Globus pallidus (tissue), 1 donor: ENCODE data around the gene ZFP3.
A peak's percentile ranks its signal among the peaks of the same experiment; 100 is the strongest.
"Not testable (repeated sequence)": the region's sequence is repeated elsewhere in the genome, so short reads cannot be mapped to it uniquely, and the experiment has no call there.

Source experiments
- DNase-seq: peaks from one replicate; pipeline ENCODE4 v3.0.0-alpha.2; 2015; ENCODE audit warnings: low spot score

ZFP3 gene

DNA sequence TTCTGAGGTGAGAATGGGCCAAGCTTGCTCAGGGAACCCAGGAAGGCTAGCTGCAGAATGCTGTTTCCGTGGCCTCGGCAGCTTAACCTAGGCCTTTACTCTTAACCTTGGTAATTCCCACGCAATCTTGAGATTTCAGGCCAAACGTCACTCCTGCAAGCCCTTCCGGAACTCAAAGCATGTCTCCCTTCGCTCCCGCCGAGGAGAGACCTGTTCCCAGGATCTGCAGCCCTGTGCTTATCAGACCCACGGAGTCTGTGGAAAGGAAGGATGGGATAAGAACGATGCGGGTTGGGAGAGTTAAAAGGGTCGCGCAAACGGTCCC, 524 bp upstream of the ZFP3 start:
- DNase-seq = no peak

DNA sequence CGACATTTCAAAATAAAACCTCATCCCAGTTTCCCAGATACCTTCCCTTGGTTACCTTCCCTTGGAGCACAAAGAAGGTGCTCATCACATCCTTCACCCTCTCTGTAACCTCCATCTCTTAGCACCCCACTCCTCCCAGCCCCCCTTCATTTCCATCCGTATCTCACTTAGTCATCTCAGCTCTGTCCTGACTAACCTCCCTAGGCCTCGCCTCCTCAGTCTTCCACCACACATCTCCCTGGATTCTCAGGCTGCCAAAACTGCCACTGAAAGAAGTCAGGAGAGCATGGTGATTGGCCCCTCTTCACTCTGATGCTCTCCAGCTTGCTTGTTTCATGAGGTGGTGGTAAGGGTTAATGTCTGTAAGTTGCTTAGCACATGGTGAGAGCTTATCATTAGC, 2.3 kb downstream of the ZFP3 start:
- no peak for DNase-seq

DNA sequence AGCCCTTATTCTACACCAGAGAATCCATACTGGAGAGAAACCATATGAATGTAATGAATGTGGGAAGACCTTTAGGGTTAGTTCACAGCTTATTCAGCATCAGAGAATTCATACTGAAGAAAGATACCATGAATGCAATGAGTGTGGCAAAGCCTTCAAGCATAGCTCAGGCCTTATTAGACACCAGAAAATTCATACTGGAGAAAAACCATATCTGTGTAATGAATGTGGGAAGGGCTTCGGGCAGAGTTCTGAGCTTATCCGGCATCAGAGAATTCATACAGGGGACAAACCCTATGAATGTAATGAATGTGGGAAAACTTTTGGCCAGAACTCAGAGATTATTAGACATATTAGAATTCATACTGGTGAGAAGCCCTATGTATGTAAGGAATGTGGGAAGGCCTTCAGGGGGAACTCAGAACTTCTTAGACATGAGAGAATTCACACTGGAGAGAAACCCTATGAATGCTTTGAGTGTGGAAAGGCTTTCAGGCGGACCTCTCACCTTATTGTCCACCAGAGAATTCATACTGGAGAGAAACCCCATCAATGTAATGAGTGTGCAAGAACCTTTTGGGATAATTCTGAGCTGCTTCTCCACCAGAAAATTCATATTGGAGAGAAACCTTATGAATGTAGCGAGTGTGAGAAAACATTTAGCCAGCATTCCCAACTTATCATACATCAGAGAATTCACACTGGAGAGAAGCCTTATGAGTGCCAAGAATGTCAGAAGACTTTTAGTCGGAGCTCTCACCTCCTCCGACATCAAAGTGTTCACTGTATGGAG, 14.1 kb downstream of the ZFP3 start:
- DNase-seq = no peak

DNA sequence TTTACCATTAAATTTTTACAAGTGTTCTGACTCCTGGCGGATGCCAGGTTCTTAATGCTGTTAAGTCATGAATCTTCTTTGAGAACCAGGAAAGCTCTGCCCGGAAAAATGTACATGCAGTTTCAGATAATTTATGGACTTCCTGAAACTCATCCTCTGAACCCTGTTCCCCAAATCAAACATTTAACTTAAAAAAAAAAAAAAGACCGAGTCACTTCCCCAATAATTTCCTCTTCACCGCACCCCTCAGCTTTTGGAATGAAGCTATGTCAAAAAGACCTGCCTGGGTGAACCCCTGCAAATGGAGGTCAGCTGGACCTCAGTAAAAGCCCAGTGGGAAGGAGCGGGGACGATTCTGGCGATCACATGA, 18.4 kb downstream of the ZFP3 start:
- DNase-seq = no peak

DNA sequence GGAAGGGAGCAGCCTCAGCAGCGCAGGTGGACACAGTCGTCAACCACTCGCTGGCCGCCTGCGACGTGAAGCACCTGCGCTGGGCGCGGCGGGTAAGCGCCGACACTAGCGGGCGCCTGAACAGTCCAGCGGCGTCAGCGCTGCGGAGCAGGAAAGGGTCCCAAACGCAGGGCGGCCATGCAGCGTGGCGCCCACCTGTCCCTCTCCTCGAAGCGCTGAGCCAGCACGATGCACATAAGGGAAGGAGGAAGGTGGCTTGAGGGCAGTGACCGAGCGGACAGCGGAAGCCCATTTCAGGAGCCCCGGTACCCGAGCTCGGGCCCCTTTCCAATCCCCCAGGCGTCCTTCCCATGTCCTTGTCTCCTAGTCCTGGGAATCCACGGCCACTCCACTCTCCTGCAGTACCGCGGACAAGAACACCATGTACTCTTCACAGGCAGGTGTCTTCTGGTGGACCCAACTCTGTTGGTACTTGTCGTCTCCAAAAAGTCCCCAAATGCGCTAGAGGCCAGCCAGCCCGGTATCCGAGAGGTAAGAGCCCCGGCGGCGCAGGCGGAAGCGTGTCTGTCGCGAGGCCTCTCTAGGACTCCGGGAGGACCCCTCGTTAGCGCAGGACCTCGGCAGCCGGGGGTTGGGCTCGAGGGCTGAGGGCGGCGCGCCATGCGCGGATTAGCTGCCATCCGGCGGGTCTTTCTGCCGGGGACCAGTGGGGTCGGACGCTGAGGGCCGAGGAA, 19.0 kb downstream of the ZFP3 start:
- DNase-seq = peak; percentile 21

DNA sequence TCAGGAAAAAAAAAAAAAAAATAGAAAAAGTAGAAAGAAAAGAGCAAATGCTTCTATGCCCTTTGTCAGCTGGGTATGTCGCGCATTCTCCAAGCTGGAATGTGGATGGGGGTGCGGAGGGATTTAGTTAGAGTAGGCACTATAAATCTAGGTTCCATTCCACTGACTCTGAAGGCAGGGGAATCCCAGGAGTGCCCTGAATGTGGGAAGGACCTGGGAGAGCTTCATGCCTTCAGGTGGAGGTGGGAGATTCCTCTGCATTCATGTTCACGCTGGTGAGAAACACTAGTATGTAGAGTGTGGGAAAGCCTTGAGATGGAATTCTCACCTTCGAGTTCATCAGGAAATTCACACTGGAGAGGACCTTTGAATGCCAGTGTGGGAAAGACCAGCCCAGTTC, 21.0 kb downstream of the ZFP3 start:
- DNase-seq = no peak

DNA sequence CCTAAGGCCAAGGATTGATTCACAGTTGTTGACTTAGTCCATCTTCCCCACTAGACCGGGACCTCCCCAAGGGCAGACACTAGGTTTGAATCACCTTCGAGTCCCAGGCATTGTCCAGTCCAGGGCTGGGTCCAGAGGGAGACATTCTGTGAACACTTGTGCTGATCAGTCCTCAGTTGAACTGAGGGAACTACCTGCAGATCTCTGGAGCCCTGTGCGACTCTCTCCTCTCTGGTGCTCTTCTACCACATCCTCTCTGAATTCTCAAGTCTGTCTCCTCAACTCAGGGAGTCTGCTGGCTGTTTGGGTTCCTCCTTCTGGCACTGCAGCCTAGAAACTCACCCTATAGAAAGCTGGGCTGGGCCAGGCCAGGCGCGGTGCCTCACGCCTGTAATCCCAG, 22.6 kb downstream of the ZFP3 start:
- DNase-seq = no peak

DNA sequence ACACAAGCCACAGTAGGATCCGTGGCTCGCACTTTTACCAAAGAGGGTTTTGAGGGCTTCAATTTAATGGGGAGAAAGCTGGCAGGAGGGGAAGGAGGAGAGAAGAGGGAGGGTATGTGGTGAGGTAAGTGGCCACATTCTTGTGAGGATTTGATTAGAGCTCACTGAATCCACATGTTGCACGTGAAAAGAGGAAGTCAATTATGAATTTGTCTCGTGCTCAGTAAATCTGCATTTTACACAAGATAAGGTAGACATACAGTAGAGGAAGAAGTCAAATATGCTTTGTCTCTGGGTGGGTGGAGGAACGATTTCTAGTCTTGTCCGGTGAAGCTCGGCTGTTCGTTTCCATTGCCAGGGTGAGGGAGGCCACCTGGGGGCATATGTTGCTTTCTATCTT, 32.5 kb downstream of the ZFP3 start:
- no peak for DNase-seq

DNA sequence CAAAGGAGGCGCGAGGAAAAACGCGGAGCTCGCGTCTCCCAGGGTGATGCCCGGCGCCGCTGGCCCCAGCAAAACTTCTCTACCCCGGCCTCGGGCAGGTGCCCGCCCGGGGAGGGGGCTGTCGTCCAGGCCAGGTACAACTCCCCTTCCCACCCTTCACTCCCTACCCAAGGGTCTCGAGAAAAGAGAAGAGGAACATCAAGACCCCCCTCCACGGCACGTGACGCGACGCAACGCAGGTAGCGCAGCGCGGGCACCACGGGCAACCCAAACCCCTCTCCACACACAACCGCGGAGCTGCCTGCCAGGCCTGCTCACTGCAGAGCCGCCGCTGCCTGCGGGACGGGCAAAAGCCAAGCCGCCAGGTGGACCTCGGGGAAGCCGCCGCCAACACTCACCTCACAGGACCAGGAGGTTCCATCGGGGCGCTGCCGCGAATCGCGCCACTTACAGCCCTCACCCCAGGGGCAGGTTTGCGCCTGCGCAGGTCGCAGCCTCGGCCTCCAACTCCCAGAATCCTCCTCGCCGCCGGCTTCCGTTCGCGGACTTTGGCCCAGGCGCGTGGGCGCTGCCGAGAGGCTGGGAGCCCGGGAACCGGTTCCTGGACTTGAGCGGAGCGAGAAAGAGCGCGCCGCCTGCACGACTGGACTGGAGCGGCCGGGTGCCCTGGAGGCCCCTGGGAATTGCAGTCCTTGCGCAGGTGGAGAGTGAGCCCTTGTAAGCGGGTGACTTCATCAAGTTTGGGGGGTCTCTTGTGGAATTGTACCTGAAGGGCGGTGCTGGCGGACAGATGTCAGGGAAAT, 33.3 kb downstream of the ZFP3 start, which contains the start of gene ZNF232:
TSS of gene ZNF232 (minus strand) at position 477 of the 803 bp plus-strand sequence. CDS start at position 421, 56 bp downstream.
- DNase-seq = peak; percentile 91

DNA sequence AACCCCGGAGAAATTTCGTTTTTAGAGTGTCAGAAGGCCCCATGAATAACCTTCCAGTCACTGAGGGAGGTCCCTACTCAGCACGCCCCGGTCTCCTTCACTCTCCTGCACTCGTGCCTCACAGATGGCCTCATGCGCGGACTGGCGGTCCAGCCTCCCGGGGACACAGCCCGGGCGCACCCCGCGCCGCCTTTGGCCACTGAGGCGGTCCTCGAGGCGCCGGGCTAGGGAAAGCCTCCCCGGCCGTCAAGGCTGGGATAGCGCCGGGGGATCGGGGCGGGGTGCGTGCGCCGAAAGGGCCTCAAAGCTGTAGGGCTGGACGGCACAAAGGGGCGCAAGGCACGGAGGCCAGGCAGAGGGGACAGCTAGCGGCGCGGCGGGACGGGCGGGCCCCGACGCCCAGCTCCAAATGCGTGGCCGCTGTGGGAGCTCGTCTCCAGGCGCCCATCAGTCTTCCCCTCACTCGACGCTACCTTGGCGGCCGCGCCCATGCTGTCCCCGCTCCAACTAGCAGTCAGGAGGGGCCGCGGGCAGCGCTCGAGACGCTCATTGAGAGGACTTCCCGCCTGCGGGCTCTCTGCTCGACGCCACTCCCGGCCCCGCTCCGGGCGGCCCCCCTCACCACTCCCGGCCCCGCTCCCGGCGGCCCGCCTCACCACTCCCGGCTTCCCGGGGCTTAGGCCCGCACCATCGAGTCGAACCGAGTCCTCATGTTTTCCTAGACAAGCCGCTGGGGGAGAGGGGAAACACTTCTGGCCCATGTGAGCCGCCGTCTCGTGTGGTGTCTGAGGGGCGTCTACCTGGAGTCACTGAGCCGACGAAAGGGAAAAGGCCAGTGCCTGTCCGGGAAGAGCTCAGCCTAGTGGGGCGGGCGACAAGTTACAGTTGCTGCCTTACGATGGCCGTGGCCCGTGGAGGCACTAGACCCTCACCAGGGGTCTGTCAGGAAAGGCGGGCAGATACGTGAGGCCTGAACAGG, 37.7 kb downstream of the ZFP3 start, which contains the start of gene USP6:
TSS of gene USP6 (plus strand) at position 360 of the 979 bp plus-strand sequence. CDS start 14,336 bp downstream, outside the sequence.
- no peak for DNase-seq

DNA sequence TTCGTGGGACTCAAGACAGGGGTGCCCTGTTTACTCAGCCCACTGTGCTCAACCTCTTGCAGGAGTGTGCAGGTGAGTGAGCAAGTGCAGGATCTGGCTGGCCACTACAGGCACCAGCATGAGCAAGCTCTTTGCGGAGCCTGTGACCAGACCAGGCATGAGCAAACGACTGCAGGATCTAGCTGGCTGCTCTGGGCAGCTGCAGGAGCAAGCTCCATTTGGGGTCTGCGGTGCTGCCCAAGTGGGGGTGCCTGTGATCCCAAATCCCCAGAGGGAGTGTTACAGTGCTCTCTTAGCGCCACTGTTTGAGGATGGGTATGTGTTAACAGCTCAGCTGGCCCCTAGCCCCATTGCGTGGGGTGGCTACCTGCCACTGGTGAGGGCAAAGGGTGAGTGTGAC, 40.0 kb downstream of the ZFP3 start:
- no peak for DNase-seq

DNA sequence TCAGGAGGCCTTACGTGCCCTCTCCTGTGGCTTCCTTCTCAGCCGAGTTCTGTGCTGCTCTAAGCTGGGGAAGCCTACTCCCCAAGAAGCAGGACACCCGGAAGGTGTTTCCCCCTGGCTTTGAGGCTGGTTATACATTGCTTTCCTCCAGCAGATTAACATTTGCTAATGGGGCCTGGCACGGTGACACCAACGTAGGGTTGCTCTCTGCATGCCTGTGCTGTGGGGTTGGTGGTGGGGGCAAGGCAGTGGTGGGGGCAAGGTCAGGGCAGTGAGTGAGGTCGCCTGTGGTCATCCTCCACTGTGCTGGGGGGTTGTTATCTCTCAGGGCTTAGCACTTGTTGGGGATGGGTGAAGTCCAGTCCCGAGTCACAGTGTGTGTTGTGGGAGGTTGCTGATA, 41.8 kb downstream of the ZFP3 start:
- no peak for DNase-seq

DNA sequence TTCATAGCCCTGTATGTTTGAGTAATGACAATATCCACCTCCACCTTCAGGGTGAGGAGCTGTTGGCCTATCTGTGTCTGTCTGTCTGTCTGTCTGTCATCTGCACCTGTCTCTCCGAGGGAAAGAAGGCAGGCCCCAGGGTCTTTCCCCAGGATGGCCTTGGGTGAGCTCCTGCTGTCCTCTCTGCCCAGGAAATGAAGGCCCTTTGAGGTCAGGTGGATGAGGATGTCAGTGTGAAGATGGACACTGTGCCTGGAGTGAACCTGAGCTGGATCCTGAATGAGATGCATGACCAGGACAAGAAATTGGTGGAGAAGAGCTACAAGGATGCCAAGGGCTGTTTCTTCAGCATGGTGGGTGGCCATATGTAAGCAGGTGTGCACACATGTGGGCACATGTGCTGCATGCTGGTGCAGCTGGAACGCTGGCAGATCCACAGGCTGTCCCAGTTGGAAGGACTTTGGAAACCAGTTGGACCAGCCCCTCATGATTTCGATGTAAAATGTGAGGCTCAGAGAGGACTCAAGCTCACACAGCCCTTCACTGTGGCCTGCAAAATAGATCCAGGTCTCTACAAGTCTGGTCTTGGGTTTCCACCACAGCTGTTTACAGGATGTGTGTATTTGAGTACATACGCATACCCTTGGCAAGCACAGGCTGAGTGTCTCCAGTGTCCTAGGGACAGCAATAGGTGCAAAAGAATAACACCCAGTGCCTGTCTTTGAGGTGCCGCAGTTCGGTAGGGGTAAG, 42.3 kb downstream of the ZFP3 start:
- not testable (repeated sequence) for DNase-seq

DNA sequence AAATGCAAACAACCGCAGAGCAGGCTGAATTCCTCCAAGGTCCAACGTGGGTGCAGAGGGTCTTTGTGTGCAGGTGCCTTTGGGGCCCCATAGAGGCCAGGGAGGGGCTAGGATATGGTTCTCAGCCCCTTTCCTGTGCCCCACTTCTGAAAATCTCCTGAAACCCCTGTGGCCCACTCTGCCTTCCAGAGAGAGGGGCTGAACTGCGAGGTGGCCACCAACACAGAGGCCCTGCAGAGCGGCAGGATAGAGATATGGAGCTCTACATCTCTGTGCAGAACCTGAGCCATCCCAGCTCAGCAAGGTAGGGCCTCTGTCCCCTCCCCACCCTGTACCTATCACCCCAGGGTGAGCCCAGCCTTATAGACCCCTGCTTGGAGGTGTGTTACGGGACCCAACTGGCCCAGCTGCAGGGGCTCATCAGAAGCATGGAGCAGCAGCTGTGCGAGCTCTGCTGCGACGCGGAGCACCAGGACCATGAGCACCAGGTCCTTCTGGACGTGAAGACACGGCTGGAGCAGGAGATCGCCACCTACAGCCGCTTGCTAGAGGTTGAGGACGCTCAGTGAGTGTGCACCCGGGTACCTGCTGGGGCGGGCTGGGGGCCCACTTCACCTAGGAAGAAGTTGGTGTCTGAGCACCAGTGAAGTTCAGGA, 43.0 kb downstream of the ZFP3 start:
- no peak for DNase-seq

DNA sequence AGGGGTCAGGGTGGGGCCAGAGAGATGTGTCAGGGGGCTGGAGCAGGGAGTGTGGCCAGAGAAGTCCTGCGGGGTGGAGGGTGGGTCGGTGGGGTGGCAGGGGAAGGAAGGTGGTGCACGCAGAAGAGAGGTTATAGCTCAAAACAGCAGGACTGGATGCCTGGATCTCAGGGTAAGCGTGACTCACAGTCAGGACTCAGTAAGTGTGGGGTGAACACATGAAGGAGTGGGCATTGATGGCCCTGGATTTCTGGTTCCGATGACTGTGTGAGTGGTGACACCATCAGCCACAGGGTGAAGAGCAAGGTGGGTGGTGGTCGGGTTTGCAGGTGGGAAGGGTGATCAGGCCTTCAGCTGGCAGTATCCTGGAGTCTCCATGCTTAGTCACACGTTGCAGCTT, 43.8 kb downstream of the ZFP3 start:
- DNase-seq = not testable (repeated sequence)

DNA sequence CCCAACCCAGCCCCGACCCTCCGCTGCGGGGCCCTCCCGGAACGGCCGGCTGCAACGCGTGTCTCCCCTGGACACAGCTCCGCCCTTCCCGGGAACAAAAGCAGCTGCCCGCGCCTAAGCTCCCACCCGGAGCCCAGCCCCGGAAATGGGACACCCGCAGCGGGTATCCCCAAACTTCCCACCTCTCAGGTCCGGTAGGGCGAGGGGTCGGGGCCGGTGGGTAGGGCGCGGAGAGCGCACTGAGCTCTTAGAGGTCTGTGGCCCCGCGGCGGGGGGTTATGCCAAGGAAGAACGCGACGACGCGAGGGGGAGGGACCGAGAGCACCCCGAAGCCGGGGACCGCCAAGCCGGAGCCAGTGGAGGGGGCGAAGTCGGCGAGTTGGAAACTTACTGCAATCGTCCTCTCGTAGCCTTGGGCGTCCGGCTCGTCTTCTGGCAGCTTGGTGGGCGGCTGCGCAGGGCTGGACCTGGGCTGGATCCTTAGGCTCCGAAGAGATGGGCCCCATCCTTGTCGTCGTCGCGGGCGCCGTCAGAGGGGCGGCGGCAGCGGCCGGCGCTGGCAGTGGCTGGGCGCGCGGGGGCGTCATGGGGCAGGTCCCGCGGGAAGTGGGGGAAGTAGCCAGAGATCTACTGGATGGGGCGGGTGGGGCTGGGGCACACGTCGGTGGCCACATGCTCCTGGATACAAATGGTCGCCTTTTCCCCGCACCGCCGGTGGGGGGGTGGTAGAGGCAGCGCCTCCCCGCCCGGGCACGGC, 44.5 kb downstream of the ZFP3 start:
- peak; percentile 43 for DNase-seq

DNA sequence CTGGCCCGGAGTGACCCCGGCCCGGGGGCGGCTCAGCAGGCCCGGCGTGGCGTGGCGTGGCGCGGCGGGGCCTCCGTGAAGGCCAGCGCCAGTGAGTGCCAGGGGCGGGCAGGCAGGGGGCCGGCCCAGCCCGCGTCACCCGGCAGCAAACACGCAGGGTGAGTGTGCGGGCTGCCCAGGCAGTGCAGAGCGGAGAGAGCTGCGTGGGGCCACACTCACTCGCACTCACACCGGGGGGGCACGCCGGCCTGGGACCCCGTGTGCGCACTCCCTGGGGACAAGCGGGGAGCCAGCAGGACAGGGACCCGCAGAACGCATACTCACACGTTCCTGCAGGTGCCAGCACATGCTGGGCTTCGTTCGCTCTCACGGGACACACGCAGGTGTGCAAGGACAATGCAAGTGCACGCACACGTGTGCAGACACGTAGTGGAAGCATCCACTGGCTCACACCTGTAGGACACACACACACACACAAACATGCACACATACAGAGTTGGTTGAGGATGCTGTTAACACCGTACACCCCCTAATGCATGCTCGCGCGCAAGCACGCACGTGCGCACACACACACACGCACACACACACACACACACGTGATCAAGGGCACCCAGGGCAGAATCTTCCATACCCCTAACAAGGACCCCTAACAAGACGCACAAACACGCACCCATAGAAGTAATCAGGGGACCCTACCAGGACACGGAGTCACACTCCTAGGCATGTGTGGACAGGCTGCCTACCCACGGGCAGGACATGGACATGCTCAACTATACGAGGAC, 45.3 kb downstream of the ZFP3 start:
- no peak for DNase-seq

DNA sequence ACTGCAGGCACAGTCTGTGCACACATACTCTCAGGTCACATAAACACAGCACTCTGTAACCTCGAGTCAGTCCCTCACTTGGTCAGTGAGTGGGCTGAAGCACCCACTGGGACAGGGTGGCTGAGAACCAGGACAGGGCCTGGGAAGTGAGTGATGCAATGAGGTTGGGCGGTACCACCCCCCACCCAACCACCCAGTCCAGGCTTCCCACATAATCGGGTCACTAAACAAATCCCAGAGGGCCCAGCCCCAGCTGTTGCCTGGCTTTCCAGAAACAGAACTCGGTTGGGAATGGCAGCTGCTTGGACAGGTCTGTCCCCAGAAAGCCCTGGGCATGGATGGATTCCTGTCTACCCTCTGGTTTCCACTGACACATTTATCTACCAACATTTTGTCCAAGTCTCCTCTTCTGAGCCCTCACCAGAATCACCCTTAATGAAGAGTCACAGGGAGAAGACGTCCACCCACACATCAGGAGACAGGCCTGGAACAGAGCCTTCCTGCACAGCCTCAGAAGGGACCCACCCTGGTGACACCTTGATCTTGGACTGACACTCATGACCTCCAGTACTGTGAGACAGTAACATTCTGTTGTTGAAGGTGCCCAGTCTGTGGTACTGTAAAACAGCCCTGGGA, 46.0 kb downstream of the ZFP3 start:
- not testable (repeated sequence) for DNase-seq
